ENCODE data around the gene PEX7.
"Not testable (repeated sequence)": the region's sequence is repeated elsewhere in the genome, so short reads cannot be mapped to it uniquely, and the experiment has no call there.

PEX7 gene

DNA sequence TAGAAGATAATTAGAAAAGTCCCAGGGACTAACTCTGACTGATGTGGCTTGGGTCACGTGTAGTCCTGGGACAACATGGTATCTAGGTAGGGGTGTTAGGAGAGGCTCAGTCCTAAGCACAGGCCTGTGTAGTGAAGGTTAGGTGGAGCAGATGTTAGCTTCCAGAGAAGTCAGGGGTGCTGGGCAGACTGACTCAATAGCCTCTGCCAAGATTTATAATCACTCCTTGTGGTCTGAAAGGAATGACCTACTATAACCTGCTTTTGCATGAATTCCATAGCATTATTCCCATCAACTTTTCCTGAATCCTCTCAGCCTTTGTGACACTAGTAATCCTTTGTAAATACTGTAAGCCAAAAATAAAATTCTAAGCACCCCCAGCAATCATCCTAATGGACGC, 10.2 kb upstream of the PEX7 start:
- H3K27ac ChIP-seq (replicated peaks) = no peak overlapping the region
- TF ChIP-seq POLR2AphosphoS5 (IDR thresholded peaks at IDR 0.05; ENCODE audit: low read depth) = no peak
- TF ChIP-seq CTCF (IDR thresholded peaks at IDR 0.05; ENCODE audit: insufficient read depth, low read length) = no peak
- no peak for TF ChIP-seq SPI1 (IDR thresholded peaks at IDR 0.05; ENCODE audit: borderline replicate concordance, low read depth)
- no peak overlapping the region for H3K4me3 ChIP-seq (replicated peaks; ENCODE audit: insufficient read depth, low read length)
- no peaks in the 10 kb centered on the region for H3K27me3 ChIP-seq (ENCODE audit: insufficient read depth, poor library complexity, severe bottlenecking)
- no peak for DNase-seq (ENCODE audit: low read depth in 1 of 2, low spot score in 1 of 2)

- not testable (repeated sequence) for H3K27ac ChIP-seq (replicated peaks); H3K4me3 ChIP-seq (replicated peaks; ENCODE audit: insufficient read depth, low read length); DNase-seq (ENCODE audit: low read depth in 1 of 2, low spot score in 1 of 2); H3K27me3 ChIP-seq (ENCODE audit: insufficient read depth, poor library complexity, severe bottlenecking)
Measured at GRCh38 chr6:136815608-136816007, 6.8 kb upstream of the PEX7 start.

- H3K27me3 ChIP-seq (ENCODE audit: insufficient read depth, poor library complexity, severe bottlenecking) = no peaks in the 10 kb centered on the region
- H3K27ac ChIP-seq (replicated peaks) = no peak overlapping the region
- H3K4me3 ChIP-seq (replicated peaks; ENCODE audit: insufficient read depth, low read length) = no peak overlapping the region
- TF ChIP-seq REST (IDR thresholded peaks at IDR 0.05; ENCODE audit: insufficient replicate concordance, low read depth) = no peak
- TF ChIP-seq SPI1 (IDR thresholded peaks at IDR 0.05; ENCODE audit: borderline replicate concordance, low read depth) = no peak
- TF ChIP-seq POLR2AphosphoS5 (IDR thresholded peaks at IDR 0.05; ENCODE audit: low read depth) = no peak
- no peak for TF ChIP-seq CTCF (IDR thresholded peaks at IDR 0.05; ENCODE audit: insufficient read depth, low read length)
- TF ChIP-seq GABPA (IDR thresholded peaks at IDR 0.05; ENCODE audit: low read depth) = no peak
- no peak for DNase-seq (ENCODE audit: low read depth in 1 of 2, low spot score in 1 of 2)
Measured at GRCh38 chr6:136816656-136817055, 5.7 kb upstream of the PEX7 start.

GRCh38 chr6:136820561-136820960, 1.8 kb upstream of the PEX7 start:
- no peak for TF ChIP-seq GABPA (IDR thresholded peaks at IDR 0.05; ENCODE audit: low read depth)
- TF ChIP-seq CTCF (IDR thresholded peaks at IDR 0.05; ENCODE audit: insufficient read depth, low read length) = no peak
- no peak for TF ChIP-seq REST (IDR thresholded peaks at IDR 0.05; ENCODE audit: insufficient replicate concordance, low read depth)
- no peak for TF ChIP-seq POLR2AphosphoS5 (IDR thresholded peaks at IDR 0.05; ENCODE audit: low read depth)
- TF ChIP-seq SPI1 (IDR thresholded peaks at IDR 0.05; ENCODE audit: borderline replicate concordance, low read depth) = no peak
- Histone ChIP-seq H3K4me3 (replicated peaks; ENCODE audit: insufficient read depth, low read length) (no peak overlapping the region), H3K27ac (replicated peaks) (no peak overlapping the region), H3K27me3 (ENCODE audit: insufficient read depth, poor library complexity, severe bottlenecking) (no peaks in the 10 kb centered on the region)
- no peak for DNase-seq (ENCODE audit: low read depth in 1 of 2, low spot score in 1 of 2)
